Gastrocnemius medialis (tissue), 4 donors: ENCODE data around the gene PPARA.

Experiments
- POLR2A ChIP-seq, 2 donors: fragments of 450-650 bp; IDR thresholded peaks; one replicate each; pipeline ENCODE4 v1.6.1; 2017; ENCODE audit warnings: antibody characterized with exemption in 2 of 2, mild to moderate bottlenecking in 2 of 2, moderate library complexity in 2 of 2
- TF ChIP-seq, protein P1 (sequence below), 5 experiments: fragments of 450-650 bp in 3 of 5; fragments of 200-600 bp in 2 of 5; sonication (generic) in 2 of 5; IDR thresholded peaks in 4 of 5; conservative IDR thresholded peaks in 1 of 5; 1 replicate in 4 of 5; 2 replicates in 1 of 5; pipeline ENCODE4 v1.5.1; 2016 to 2019; ENCODE audit warnings: antibody characterized with exemption in 5 of 5, mild to moderate bottlenecking in 3 of 5, moderate library complexity in 3 of 5

GRCh38 chr22:46262449-46263215 is 112.3 kb downstream of the PPARA start:
- TF ChIP-seq, protein P1, sequence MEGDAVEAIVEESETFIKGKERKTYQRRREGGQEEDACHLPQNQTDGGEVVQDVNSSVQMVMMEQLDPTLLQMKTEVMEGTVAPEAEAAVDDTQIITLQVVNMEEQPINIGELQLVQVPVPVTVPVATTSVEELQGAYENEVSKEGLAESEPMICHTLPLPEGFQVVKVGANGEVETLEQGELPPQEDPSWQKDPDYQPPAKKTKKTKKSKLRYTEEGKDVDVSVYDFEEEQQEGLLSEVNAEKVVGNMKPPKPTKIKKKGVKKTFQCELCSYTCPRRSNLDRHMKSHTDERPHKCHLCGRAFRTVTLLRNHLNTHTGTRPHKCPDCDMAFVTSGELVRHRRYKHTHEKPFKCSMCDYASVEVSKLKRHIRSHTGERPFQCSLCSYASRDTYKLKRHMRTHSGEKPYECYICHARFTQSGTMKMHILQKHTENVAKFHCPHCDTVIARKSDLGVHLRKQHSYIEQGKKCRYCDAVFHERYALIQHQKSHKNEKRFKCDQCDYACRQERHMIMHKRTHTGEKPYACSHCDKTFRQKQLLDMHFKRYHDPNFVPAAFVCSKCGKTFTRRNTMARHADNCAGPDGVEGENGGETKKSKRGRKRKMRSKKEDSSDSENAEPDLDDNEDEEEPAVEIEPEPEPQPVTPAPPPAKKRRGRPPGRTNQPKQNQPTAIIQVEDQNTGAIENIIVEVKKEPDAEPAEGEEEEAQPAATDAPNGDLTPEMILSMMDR (IDR thresholded peaks at IDR 0.05 in 4 of 5, conservative IDR thresholded peaks at IDR 0.05 in 1 of 5) = peak in 2 of 5 experiments; percentile 30 to 33
- no peak for TF ChIP-seq POLR2A (IDR thresholded peaks at IDR 0.05)
